HG03039 (cell line): ENCODE data around the gene SUPV3L1.

Experiments used
- ATAC-seq: cut with Tn5 transposase; IDR thresholded peaks from one replicate; pipeline ENCODE4 v1.9.1; 2021; ENCODE audit warnings: mild to moderate bottlenecking, moderate library complexity; ENCODE audit not compliant: unreplicated experiment

The SUPV3L1 gene

DNA sequence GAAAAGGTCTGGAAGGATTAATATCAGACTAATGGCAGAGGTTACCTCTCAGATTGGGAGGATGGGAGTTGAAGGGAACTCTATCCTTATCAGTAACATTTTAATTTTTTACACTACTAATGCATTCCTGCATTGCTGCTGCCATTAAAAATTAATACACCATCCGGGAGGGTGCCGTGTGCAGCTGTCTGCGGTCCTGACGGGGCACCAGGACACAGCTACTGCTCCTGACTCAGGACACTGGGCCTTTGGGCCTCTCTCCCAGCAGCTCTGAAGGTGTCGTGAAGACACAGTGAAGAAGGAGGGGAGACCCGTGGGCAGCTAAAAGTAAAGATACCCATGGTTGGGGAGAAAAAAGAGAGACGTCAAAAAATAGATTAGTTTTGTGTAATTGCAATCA lies 74.8 kb downstream of the SUPV3L1 start:
- no peak for ATAC-seq
